NCI-H226 (cell line): ENCODE data around the gene EXOC4.
"Not testable (repeated sequence)": the region's sequence is repeated elsewhere in the genome, so short reads cannot be mapped to it uniquely, and the experiment has no call there.

Source experiments
- DNase-seq: peaks from one replicate; pipeline ENCODE4 v3.0.0-alpha.2; 2015

EXOC4 gene

GRCh38 chr7:133857376-133858119, 604.7 kb downstream of the EXOC4 start:
- DNase-seq, result no peak

DNA sequence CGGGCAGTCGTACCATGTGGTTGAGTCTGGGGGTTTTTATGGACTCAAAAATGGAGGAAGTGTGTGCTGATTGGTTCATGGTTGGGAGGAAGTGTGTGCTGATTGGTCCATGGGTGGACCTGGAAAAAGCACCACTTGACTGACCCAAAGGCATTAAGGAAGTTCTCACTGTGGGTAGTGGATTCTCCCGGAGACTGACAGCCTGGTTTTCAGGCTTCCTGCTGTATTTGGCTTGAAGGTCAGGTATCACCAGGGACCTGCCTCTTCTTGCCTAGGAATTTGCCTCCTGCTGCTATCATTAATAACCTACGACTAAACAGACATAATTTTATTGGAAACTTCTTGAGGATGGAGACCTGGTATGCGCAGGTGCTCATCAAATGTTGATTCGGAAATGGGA, 605.4 kb downstream of the EXOC4 start:
- DNase-seq, result no peak

- DNase-seq, result no peak
Observed at GRCh38 chr7:133859231-133859630, 606.4 kb downstream of the EXOC4 start.

- no peak for DNase-seq
Observed at GRCh38 chr7:133859871-133860450, 607.1 kb downstream of the EXOC4 start.

- no peak for DNase-seq
Observed at GRCh38 chr7:133860628-133861335, 607.9 kb downstream of the EXOC4 start.

GRCh38 chr7:133861876-133862275, 609.0 kb downstream of the EXOC4 start:
- DNase-seq, result no peak

- no peak for DNase-seq
Observed at GRCh38 chr7:133863362-133864061, 610.6 kb downstream of the EXOC4 start.

DNA sequence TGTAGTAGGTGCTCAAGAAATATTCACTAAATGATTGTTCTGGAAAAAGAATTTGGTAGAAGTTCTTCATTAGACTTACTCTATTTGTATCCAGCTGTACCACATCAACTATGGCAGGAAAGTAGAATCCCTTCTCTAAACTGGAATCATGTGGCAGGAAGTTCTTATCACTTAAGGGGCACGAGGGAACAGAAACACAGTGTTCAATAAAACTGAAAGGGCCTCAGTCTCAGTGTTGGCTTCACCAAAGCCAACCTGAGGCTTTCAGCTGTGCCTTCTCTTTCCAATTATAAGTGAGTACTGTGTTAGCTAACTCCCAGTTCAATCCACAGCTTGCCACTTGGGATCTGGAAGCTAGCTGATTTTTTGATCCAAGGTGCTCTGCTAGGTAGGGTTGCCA, 616.7 kb downstream of the EXOC4 start:
- DNase-seq, result no peak

DNA sequence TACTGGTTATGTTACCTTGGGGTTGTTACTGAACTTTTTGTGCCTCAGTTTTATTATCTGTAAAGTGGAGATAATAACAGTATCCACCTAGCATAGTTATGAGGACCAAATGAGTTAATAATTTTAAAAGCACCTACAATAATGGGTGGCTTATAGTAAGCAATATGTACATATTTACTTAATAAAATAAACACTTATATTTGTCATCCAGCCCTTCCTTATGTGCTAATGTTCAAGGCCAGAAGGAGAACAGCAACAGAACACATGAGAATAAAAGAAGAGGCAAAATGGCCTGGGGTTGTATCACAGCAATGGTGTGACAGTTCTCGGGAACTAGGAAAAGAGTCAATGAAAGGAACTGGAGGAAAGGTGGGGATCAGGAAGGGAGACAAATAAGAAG, 618.9 kb downstream of the EXOC4 start:
- no peak for DNase-seq

- no peak for DNase-seq
Observed at GRCh38 chr7:133873187-133873586, 620.3 kb downstream of the EXOC4 start.

DNA sequence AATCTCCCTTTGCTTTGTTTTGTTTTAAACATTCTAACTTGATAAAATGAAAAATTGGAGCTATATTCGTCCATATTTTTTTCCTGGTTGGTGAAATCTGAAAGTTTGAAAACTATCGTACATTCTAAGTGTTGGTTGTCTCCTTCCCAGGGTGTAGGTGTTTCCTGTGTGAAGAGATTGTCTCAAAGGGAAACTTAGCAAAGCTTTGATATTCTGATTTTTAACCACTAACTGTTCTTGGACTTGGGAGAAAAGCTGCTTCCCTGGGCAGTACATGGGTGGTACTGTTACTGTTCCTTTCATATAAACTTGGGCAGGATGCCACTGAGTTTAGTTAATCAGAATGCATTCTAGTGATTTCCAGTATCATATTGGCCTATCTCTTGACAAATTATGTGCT, 620.8 kb downstream of the EXOC4 start:
- peak; percentile 39 for DNase-seq

- no peak for DNase-seq
Observed at GRCh38 chr7:133883591-133883990, 630.7 kb downstream of the EXOC4 start.

- no peak for DNase-seq
Observed at GRCh38 chr7:133885213-133885612, 632.3 kb downstream of the EXOC4 start.

DNA sequence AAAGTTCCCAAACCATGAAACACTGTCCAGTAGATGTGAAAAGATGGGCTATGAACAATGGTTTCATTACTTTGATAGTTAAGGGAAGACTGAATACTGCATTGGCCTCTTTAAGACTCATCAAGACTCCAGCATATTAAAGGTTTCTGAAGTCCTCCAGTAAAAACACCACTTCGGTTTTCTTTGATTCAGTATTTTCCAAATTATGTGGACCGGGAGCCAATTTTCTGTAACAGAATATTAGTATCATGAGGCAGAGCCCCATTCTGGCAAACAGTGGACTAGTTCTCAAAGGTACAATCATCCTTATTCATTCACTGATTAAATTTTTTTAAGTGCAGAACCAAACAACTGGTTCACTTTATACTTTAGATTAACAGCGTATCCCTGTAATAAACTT, 633.2 kb downstream of the EXOC4 start:
- DNase-seq, result no peak

- DNase-seq, result no peak
Observed at GRCh38 chr7:133886797-133887196, 633.9 kb downstream of the EXOC4 start.

GRCh38 chr7:133887459-133887858, 634.6 kb downstream of the EXOC4 start:
- no peak for DNase-seq

DNA sequence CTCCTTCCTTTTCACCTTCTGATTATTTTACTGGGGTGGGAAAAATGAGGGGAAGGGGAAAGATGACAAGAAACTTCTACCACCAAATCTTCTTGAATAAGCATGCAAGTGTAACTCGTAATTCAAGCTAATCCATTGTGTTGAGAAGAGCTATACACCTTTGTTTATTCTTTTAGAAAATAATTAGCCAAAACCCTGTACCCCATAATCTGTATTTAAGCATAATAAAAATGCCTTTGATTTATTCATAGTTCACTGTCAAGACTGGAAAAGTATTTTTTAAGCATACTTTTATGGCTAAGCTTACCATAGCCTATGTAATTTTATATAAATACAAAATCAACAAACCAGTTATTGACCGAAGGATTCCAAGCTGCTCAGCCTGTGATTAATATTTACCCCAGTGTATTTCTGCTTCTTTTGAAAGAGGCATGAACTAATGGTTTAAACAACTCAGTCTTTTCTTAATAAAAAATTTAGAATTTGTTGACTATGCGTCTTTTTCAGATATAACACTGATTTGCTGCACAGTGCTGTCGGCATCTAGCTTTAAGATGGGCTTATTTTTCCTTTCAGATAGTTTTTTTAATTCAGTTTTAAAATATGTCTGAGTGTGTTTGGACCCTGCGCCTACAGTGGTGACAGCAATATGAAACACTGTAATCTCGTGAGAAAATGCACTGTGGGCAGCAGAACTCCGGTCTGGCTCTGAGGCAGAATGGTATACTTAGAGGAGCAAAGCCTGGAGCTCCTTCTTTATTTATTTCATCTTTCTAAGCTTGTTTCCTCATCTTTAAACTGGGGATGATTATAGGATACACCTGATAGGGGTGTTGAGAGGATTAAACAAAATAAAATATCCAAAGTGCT, 635.4 kb downstream of the EXOC4 start:
- DNase-seq, result no peak

GRCh38 chr7:133904776-133905175, 651.9 kb downstream of the EXOC4 start:
- no peak for DNase-seq

- DNase-seq, result not testable (repeated sequence)
Observed at GRCh38 chr7:133906553-133906952, 653.7 kb downstream of the EXOC4 start.

DNA sequence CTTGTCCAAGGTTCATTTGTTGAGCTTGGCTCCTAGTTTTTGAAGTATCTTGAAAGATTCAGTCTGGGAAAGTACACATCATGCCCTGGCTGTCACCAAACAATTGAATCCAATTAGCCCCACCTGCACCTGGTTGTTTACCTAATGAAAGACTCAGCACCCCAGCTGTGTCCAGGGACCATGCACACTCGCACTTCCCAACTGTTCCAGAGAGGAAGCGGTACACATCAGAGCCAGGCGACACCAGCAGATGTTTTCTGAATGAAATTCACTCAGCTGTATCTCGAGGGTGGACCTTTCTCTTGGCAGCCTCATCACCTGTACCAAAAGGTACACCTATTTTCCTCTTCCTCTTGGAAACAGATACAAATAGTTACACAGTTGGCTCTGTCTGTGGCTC, 657.9 kb downstream of the EXOC4 start:
- no peak for DNase-seq

GRCh38 chr7:133911724-133912123, 658.8 kb downstream of the EXOC4 start:
- no peak for DNase-seq

DNA sequence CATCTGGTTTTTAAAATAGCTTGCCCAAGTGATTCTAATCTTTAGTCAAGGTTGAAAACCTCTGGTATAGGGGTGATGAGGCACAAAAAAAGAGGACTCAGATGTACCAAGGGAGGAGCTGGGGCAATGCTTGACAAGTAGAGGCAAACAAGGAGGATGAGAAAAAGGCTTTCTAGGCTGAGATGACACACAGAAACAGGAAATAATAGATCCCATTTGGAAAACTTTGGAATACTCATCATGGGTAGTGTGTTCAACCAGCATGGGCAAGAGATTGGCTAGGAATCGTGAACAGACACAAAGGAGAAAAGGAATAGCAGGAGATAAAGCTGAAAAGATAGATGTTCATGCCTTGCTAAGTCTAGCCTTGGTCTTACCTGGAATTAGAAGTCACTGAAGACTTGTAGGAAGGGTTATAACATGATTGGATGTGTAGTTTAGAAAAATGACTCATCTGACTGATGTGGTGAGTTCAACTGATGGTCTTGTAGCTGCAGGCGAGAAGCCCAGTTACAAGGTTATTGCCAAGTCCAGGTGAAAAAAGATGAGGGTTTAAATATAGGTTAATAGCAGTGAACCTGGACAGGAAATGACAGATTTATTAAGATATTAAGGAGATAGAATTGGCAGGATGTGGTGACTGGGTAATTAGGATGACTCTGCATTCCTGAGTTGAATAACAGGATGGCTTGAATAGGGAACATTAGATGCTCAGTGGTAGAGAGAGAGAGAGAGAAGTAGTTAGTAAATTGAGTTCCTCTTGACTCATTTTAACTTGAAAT, 660.2 kb downstream of the EXOC4 start:
- DNase-seq, result peak; percentile 72
